ENCODE measurements around the gene USHBP1. TPM values are rescaled to one million over a fixed set of nuclear protein-coding genes. Genes with fewer than 3 reads are reported as not detected.
A peak's percentile ranks its signal among the peaks of the same experiment; 100 is the strongest.

USHBP1 gene
- total RNA-seq, 1 donor from 2014 or later: 20.4 TPM

- TF ChIP-seq CTCF (IDR thresholded peaks at IDR 0.05): no peak
- TF ChIP-seq POLR2AphosphoS5 (IDR thresholded peaks at IDR 0.05; ENCODE audit: insufficient read depth in 1 of 2, low read depth in 1 of 2): no peak
- intact Hi-C loops (cut with DNase I): no loop called here
- Histone ChIP-seq H3K36me3 (peaks cover 0 to 25% of the 10 kb centered on the region in 2 donors), H3K4me3 (no peak overlapping the region), H3K4me1 (peaks cover 38% of the 10 kb centered on the region), H3K9me3 (no peaks in the 10 kb centered on the region), H3K27ac (peak overlapping the region; percentile 76), H3K27me3 (no peaks in the 10 kb centered on the region)
- no peak for DNase-seq (ENCODE audit: extremely low spot score in 2 of 2)
Observed at GRCh38 chr19:17236811-17237543, 27.6 kb downstream of the USHBP1 start.

GRCh38 chr19:17235971-17236777, 28.4 kb downstream of the USHBP1 start:
- H3K36me3 ChIP-seq: peaks cover 0 to 28% of the 10 kb centered on the region in 2 donors
- H3K4me1 ChIP-seq: peaks cover 30% of the 10 kb centered on the region
- DNase-seq (ENCODE audit: extremely low spot score in 2 of 2): no peak
- peak overlapping the region; percentile 76 for H3K27ac ChIP-seq
- intact Hi-C loops (cut with DNase I): no loop called here
- H3K27me3 ChIP-seq: no peaks in the 10 kb centered on the region
- TF ChIP-seq CTCF (IDR thresholded peaks at IDR 0.05): no peak
- H3K4me3 ChIP-seq: peak overlapping the region; percentile 50 to 54
- no peaks in the 10 kb centered on the region for H3K9me3 ChIP-seq

- DNase-seq (ENCODE audit: extremely low spot score in 2 of 2): no peak
- intact Hi-C loops (cut with DNase I): no loop called here
- peak overlapping the region; percentile 76 for H3K27ac ChIP-seq
- H3K9me3 ChIP-seq: no peaks in the 10 kb centered on the region
- peaks cover 0 to 22% of the 10 kb centered on the region in 2 donors for H3K36me3 ChIP-seq
- no peaks in the 10 kb centered on the region for H3K27me3 ChIP-seq
- H3K4me1 ChIP-seq: peaks cover 30% of the 10 kb centered on the region
- no peak for TF ChIP-seq POLR2AphosphoS5 (IDR thresholded peaks at IDR 0.05; ENCODE audit: insufficient read depth in 1 of 2, low read depth in 1 of 2)
- peak; percentile 27 to 65 (median 33) for TF ChIP-seq CTCF (IDR thresholded peaks at IDR 0.05)
- peak overlapping the region; percentile 50 to 54 for H3K4me3 ChIP-seq
Observed at GRCh38 chr19:17235300-17235970, 29.1 kb downstream of the USHBP1 start.

DNA sequence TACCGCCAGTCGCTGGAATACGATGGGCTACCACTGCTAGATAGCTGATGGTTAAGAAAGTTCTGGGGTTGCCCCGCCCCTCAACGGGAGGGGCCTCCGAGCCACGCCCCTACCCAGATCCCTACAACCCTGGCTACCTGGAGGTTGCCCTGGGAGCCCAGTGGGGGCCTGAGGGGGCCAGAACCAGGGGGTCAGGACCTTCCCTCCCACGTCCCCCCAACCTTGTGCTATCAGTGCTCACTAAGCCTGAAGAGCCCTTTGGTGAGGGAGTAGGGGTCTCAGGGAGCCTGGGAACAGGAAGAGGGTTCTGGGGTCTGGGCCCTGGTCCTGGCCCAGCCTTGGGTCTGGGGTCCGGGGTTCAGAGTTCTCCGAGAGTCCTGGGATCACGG, 29.6 kb downstream of the USHBP1 start:
- Histone ChIP-seq H3K4me3 (peak overlapping the region; percentile 50 to 54), H3K27me3 (no peaks in the 10 kb centered on the region), H3K27ac (peak overlapping the region; percentile 76), H3K36me3 (peaks cover 0 to 21% of the 10 kb centered on the region in 2 donors), H3K9me3 (no peaks in the 10 kb centered on the region), H3K4me1 (peaks cover 30% of the 10 kb centered on the region)
- no peak for DNase-seq (ENCODE audit: extremely low spot score in 2 of 2)
- TF ChIP-seq POLR2AphosphoS5 (IDR thresholded peaks at IDR 0.05; ENCODE audit: insufficient read depth in 1 of 2, low read depth in 1 of 2) (peak in 1 of 2 donors; percentile 52), POLR2A (IDR thresholded peaks at IDR 0.05) (no peak)
- intact Hi-C loops (cut with DNase I): no loop called here

GRCh38 chr19:17232258-17232657, 32.3 kb downstream of the USHBP1 start:
- Histone ChIP-seq H3K27me3 (no peaks in the 10 kb centered on the region), H3K4me3 (no peak overlapping the region), H3K9me3 (no peaks in the 10 kb centered on the region), H3K27ac (no peak overlapping the region), H3K36me3 (peaks cover 0 to 13% of the 10 kb centered on the region in 2 donors), H3K4me1 (peaks cover 37% of the 10 kb centered on the region)
- intact Hi-C loops (cut with DNase I): no loop called here
- no peak for TF ChIP-seq POLR2AphosphoS5 (IDR thresholded peaks at IDR 0.05; ENCODE audit: insufficient read depth in 1 of 2, low read depth in 1 of 2)
- no peak for TF ChIP-seq POLR2A (IDR thresholded peaks at IDR 0.05)
- no peak for TF ChIP-seq CTCF (IDR thresholded peaks at IDR 0.05)
- DNase-seq (ENCODE audit: extremely low spot score in 2 of 2): no peak

Measured in vagina (tissue), 2 donors.